Measurements from ENCODE around the gene SPTLC1. TPM values are rescaled to one million over a fixed set of nuclear protein-coding genes. Genes with fewer than 3 reads are reported as not detected.

Gene SPTLC1
- total RNA-seq, 1 experiment from 2014 or later, result 118 TPM

- Histone ChIP-seq H3K4me1 (replicated peaks) (no peaks in the 10 kb centered on the region), H3K36me3 (peaks cover 76% of the 10 kb centered on the region), H3K9me3 (replicated peaks) (no peaks in the 10 kb centered on the region), H3K27ac (no peak overlapping the region), H3K27me3 (replicated peaks) (no peaks in the 10 kb centered on the region), H3K4me3 (no peak overlapping the region)
- no peak for DNase-seq (ENCODE audit: low read depth in 1 of 2, low spot score in 2 of 2)
Measured at GRCh38 chr9:92047500-92047899, 67.7 kb downstream of the SPTLC1 start.

DNA sequence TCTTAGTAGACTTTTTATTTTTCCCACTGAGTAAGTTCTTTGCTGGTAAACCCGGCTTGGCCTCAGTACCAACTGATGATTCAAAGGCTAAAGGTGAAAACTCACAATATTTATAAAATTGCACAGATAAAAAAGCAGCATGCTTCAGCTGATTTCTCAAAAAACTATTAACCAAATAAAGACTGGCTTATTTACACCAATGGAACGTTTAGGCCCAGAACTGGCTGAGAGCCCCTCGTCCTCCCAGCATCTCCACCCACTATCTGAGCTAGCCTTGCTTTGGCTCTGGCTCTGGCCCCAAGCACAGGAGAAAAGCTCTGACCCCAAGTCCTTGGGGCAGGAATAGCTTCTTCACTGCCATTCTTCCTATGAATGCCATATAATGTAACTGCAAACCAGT is 68.5 kb downstream of the SPTLC1 start:
- Histone ChIP-seq H3K4me1 (replicated peaks) (no peaks in the 10 kb centered on the region), H3K36me3 (peaks cover 81% of the 10 kb centered on the region), H3K9me3 (replicated peaks) (no peaks in the 10 kb centered on the region), H3K4me3 (no peak overlapping the region), H3K27ac (no peak overlapping the region), H3K27me3 (replicated peaks) (no peaks in the 10 kb centered on the region)
- no peak for DNase-seq (ENCODE audit: low read depth in 1 of 2, low spot score in 2 of 2)

- Histone ChIP-seq H3K27ac (no peak overlapping the region), H3K27me3 (replicated peaks) (no peaks in the 10 kb centered on the region), H3K9me3 (replicated peaks) (no peaks in the 10 kb centered on the region), H3K4me3 (no peak overlapping the region), H3K4me1 (replicated peaks) (no peaks in the 10 kb centered on the region), H3K36me3 (peaks cover 75% of the 10 kb centered on the region)
- DNase-seq (ENCODE audit: low read depth in 1 of 2, low spot score in 2 of 2), result no peak
Measured at GRCh38 chr9:92044936-92045335, 70.3 kb downstream of the SPTLC1 start.

DNA sequence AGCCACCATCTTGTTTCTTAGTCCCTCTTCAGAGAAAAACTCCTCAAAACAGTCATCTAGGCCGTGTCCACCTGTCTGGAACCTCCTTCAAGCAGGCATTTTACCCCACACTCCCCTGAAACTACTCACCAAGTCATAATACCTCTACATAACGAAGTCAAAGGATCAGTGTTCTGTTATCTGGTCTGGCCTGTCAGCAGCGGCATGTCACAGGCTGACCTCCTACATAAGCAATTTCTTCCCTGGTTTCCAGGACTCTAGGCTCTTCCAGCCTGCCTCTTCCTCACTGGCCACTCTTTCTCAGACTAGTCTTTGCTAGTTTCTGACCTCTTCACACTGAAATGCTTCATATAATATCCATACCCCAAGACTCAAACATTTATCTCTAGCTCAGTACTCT is 72.2 kb downstream of the SPTLC1 start:
- H3K4me3 ChIP-seq, result no peak overlapping the region
- no peak overlapping the region for H3K27ac ChIP-seq
- H3K4me1 ChIP-seq (replicated peaks), result no peaks in the 10 kb centered on the region
- H3K36me3 ChIP-seq, result peaks cover 61% of the 10 kb centered on the region
- DNase-seq (ENCODE audit: low read depth in 1 of 2, low spot score in 2 of 2), result no peak
- H3K9me3 ChIP-seq (replicated peaks), result no peaks in the 10 kb centered on the region
- H3K27me3 ChIP-seq (replicated peaks), result no peaks in the 10 kb centered on the region

- no peaks in the 10 kb centered on the region for H3K9me3 ChIP-seq (replicated peaks)
- DNase-seq (ENCODE audit: low read depth in 1 of 2, low spot score in 2 of 2), result no peak
- peaks cover 58% of the 10 kb centered on the region for H3K36me3 ChIP-seq
- H3K27ac ChIP-seq, result no peak overlapping the region
- H3K4me3 ChIP-seq, result no peak overlapping the region
- no peaks in the 10 kb centered on the region for H3K27me3 ChIP-seq (replicated peaks)
- H3K4me1 ChIP-seq (replicated peaks), result no peaks in the 10 kb centered on the region
Measured at GRCh38 chr9:92042260-92042659, 73.0 kb downstream of the SPTLC1 start.

GRCh38 chr9:92036756-92037155 is 78.5 kb downstream of the SPTLC1 start:
- Histone ChIP-seq H3K4me1 (replicated peaks) (no peaks in the 10 kb centered on the region), H3K27me3 (replicated peaks) (no peaks in the 10 kb centered on the region), H3K4me3 (no peak overlapping the region), H3K9me3 (replicated peaks) (no peaks in the 10 kb centered on the region), H3K27ac (no peak overlapping the region), H3K36me3 (peaks cover 28% of the 10 kb centered on the region)
- no peak for DNase-seq (ENCODE audit: low read depth in 1 of 2, low spot score in 2 of 2)

DNA sequence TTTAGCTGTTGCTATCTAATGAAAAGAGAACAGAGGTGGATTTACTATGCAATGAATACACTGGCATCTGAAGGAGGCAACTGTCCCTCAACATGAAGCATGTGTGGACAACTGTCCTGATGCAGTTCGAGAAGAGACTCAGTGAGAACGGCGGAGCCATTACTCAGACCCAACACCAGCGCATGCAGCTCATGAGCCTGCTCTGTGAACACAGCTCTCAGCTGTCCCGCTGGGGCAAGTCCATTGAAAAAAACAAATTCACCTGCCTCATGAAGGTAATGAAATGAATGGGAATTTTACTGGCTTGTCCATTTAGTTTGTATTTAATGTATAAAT is 78.8 kb downstream of the SPTLC1 start:
- Histone ChIP-seq H3K27me3 (replicated peaks) (no peaks in the 10 kb centered on the region), H3K36me3 (peaks cover 25% of the 10 kb centered on the region), H3K9me3 (replicated peaks) (no peaks in the 10 kb centered on the region), H3K4me1 (replicated peaks) (no peaks in the 10 kb centered on the region), H3K4me3 (no peak overlapping the region), H3K27ac (no peak overlapping the region)
- DNase-seq (ENCODE audit: low read depth in 1 of 2, low spot score in 2 of 2), result no peak

GRCh38 chr9:92035687-92036410 is 79.4 kb downstream of the SPTLC1 start:
- Histone ChIP-seq H3K9me3 (replicated peaks) (no peaks in the 10 kb centered on the region), H3K4me3 (no peak overlapping the region), H3K36me3 (peaks cover 24% of the 10 kb centered on the region), H3K4me1 (replicated peaks) (no peaks in the 10 kb centered on the region), H3K27ac (no peak overlapping the region), H3K27me3 (replicated peaks) (no peaks in the 10 kb centered on the region)
- no peak for DNase-seq (ENCODE audit: low read depth in 1 of 2, low spot score in 2 of 2)

- Histone ChIP-seq H3K36me3 (peaks cover 24% of the 10 kb centered on the region), H3K4me1 (replicated peaks) (no peaks in the 10 kb centered on the region), H3K4me3 (no peak overlapping the region), H3K27me3 (replicated peaks) (no peaks in the 10 kb centered on the region), H3K9me3 (replicated peaks) (no peaks in the 10 kb centered on the region), H3K27ac (no peak overlapping the region)
- no peak for DNase-seq (ENCODE audit: low read depth in 1 of 2, low spot score in 2 of 2)
Measured at GRCh38 chr9:92035146-92035545, 80.1 kb downstream of the SPTLC1 start.

DNA sequence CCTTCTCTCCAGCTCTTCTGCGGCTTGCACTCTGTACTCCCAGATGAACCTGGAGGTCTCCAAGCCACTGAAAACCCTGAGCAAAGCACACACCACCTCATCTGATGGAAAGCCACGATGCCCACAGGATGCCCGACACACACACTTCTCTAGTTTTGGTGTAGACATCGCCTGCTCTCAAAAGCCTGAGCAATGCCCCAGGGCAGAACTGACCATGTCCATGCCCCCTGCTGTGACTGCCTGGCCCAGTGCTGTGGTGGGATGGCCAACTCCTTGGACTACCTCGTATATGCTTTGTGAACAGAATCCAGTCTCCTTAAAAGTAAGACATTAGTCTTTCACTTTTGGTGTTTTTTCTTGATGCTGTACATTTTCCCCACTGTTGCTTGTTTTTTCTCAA is 81.2 kb downstream of the SPTLC1 start:
- no peaks in the 10 kb centered on the region for H3K9me3 ChIP-seq (replicated peaks)
- DNase-seq (ENCODE audit: low read depth in 1 of 2, low spot score in 2 of 2), result no peak
- no peak overlapping the region for H3K27ac ChIP-seq
- no peaks in the 10 kb centered on the region for H3K4me1 ChIP-seq (replicated peaks)
- H3K4me3 ChIP-seq, result no peak overlapping the region
- H3K27me3 ChIP-seq (replicated peaks), result no peaks in the 10 kb centered on the region
- H3K36me3 ChIP-seq, result peaks cover 24% of the 10 kb centered on the region

DNA sequence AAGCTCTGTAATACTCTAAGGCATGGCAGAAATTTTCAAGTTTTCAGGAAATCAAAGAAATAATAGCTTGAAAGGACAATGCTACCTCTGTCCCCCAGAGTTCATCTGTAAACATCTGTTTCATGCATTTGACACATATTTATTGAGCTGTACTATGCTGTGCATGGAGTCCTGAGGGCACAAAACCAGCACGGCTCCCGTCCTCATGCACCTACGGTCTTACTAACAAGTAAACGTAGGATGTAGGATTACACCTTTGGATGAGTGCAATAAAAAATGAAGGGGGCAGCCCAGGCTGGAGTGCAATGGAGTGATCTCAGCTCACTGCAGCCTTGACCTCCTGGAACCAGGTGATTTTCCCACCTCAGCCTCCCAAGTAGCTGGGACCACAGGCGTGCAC is 81.9 kb downstream of the SPTLC1 start:
- H3K4me1 ChIP-seq (replicated peaks), result no peaks in the 10 kb centered on the region
- H3K9me3 ChIP-seq (replicated peaks), result no peaks in the 10 kb centered on the region
- H3K27ac ChIP-seq, result no peak overlapping the region
- H3K36me3 ChIP-seq, result peaks cover 24% of the 10 kb centered on the region
- H3K4me3 ChIP-seq, result no peak overlapping the region
- H3K27me3 ChIP-seq (replicated peaks), result no peaks in the 10 kb centered on the region
- no peak for DNase-seq (ENCODE audit: low read depth in 1 of 2, low spot score in 2 of 2)

GRCh38 chr9:92032891-92033290 is 82.3 kb downstream of the SPTLC1 start:
- peaks cover 24% of the 10 kb centered on the region for H3K36me3 ChIP-seq
- no peak overlapping the region for H3K27ac ChIP-seq
- H3K9me3 ChIP-seq (replicated peaks), result no peaks in the 10 kb centered on the region
- DNase-seq (ENCODE audit: low read depth in 1 of 2, low spot score in 2 of 2), result no peak
- H3K4me3 ChIP-seq, result no peak overlapping the region
- H3K27me3 ChIP-seq (replicated peaks), result no peaks in the 10 kb centered on the region
- H3K4me1 ChIP-seq (replicated peaks), result no peaks in the 10 kb centered on the region

- Histone ChIP-seq H3K36me3 (peaks cover 15% of the 10 kb centered on the region), H3K27ac (no peak overlapping the region), H3K4me1 (replicated peaks) (no peaks in the 10 kb centered on the region), H3K27me3 (replicated peaks) (no peaks in the 10 kb centered on the region), H3K4me3 (no peak overlapping the region), H3K9me3 (replicated peaks) (no peaks in the 10 kb centered on the region)
- DNase-seq (ENCODE audit: low read depth in 1 of 2, low spot score in 2 of 2), result no peak
Measured at GRCh38 chr9:92030367-92030766, 84.8 kb downstream of the SPTLC1 start.

DNA sequence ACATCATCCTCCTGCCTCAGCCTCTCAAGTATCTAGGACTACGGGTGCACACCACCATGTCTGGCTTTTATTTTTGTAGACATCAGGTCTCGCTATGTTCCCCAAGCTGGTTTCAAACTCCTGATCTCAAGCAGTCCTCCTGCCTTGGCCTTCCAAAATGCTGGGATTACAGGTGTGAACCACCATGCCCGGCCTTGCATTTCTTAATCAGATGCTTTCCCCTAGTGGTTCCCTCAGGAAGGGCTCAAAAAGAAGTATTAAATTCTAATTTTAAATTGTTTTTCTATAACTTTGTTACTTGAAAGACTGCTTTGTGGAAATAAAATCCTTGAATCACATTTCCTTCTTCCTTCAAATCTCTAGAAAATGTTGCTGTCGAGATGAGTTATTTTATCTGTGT is 85.7 kb downstream of the SPTLC1 start:
- no peak for DNase-seq (ENCODE audit: low read depth in 1 of 2, low spot score in 2 of 2)

More for the DNA sequence above, 85.7 kb downstream of the SPTLC1 start:
- Histone ChIP-seq H3K9me3 (replicated peaks) (no peaks in the 10 kb centered on the region), H3K27ac (no peak overlapping the region), H3K36me3 (peaks cover 10% of the 10 kb centered on the region), H3K27me3 (replicated peaks) (no peaks in the 10 kb centered on the region), H3K4me3 (no peak overlapping the region), H3K4me1 (replicated peaks) (no peaks in the 10 kb centered on the region)
